ENCODE measurements around the gene ELFN1. TPM values are rescaled to one million over a fixed set of nuclear protein-coding genes. Genes with fewer than 3 reads are reported as not detected.

Gene ELFN1
- total and polyA plus RNA-seq, 7 experiments from 2014 or later, result 0.19 TPM; not detected in 6

DNA sequence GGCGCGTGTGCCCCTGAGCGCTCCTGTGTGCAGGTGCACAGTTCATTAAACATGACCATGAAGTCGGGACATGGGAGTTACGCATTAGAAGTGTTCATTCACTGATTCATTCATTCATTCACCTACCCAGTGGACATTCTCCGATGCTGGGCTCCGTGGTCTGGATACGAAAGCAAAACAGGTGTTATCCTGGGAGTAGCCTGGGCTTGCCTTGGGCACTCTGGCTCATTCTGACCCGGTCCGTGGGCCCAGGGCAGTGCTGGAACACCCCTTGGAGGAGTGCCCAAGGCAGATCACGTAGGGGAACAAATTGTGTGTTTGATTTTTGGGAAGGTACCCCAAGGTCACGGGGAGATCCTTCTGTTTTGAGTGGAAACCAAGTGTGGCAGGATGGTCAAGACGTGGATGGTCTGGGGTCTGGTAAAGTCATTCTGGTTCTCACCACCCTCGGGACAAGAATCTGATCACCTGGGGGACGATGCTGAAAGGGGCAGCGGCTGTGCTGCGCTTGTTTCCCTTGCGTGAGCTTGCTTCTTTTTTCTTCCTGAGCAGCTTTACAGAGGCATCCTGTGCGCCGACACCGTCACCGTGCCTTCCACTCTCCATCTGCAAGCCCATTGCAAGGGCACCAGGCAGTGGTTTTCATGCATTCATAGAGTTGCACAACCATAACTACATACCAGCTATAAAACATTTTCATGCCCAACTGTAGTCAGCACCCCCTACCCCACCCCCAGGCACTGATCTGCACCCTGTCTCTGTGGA lies 10.1 kb downstream of the ELFN1 start:
- Histone ChIP-seq H3K27ac (ENCODE audit: low read depth, low read length) (no peak overlapping the region), H3K27me3 (ENCODE audit: control insufficient read depth in 2 of 2, insufficient read depth in 2 of 2, low read length in 2 of 2) (no peaks in the 10 kb centered on the region), H3K4me3 (ENCODE audit: low read length) (no peak overlapping the region), H3K4me1 (ENCODE audit: control insufficient read depth in 2 of 2, insufficient read depth in 2 of 2, low read length in 2 of 2) (no peaks in the 10 kb centered on the region), H3K9me3 (ENCODE audit: control insufficient read depth in 2 of 3, low read length in 3 of 3) (peaks cover 0 to 3% (median 0%) of the 10 kb centered on the region in 3 experiments), H3K36me3 (ENCODE audit: control insufficient read depth in 2 of 3, insufficient read depth in 3 of 3, low read length in 3 of 3) (no peaks in the 10 kb centered on the region)
- H3K27me3 Mint-ChIP-seq, result peaks cover 14 to 24% (median 16%) of the 10 kb centered on the region in 5 donors
- H3K27ac Mint-ChIP-seq, result peak overlapping the region in 1 of 9 donors; percentile 28
- H3K4me3 Mint-ChIP-seq, result no peak overlapping the region
- peak in 1 of 9 donors; percentile 15 for DNase-seq
- ATAC-seq, result no peak
- H3K4me1 Mint-ChIP-seq, result no peaks in the 10 kb centered on the region
- peaks cover 0 to 16% (median 11%) of the 10 kb centered on the region in 5 donors for H3K36me3 Mint-ChIP-seq
- ChIA-PET POLR2A (no interaction called here), CTCF (no interaction called here)
- peaks cover 7 to 29% (median 22%) of the 10 kb centered on the region in 11 donors for H3K9me3 Mint-ChIP-seq
- intact Hi-C loops (cut with micrococcal nuclease), result no loop called here

DNA sequence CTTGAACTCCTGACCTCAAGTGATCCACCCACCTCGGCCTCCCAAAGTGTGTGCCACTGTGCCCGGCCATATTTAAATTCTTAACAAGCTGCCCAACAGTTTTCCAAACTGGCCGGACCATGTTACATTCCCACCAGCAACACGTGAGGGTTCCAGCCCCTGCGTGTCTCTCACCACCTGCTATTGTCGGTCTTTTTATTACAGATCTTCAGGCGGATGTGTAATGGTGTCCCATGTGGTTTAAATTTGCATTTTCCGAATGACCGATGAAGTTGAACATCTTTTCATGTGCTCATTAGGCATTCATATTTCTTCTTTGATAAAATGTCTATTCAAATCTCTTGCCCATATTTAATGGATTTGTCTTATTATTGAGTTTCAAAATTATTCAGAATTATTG lies 11.5 kb downstream of the ELFN1 start:
- H3K4me3 ChIP-seq (ENCODE audit: low read length), result no peak overlapping the region
- ChIA-PET POLR2A (no interaction called here), CTCF (no interaction called here)
- Mint-ChIP-seq H3K27me3 (peaks cover 12 to 32% (median 19%) of the 10 kb centered on the region in 5 donors), H3K36me3 (peaks cover 0 to 26% (median 13%) of the 10 kb centered on the region in 5 donors), H3K4me3 (no peak overlapping the region), H3K27ac (no peak overlapping the region), H3K4me1 (no peaks in the 10 kb centered on the region), H3K9me3 (peaks cover 9 to 40% (median 30%) of the 10 kb centered on the region in 11 donors)
- H3K9me3 ChIP-seq (ENCODE audit: control insufficient read depth in 2 of 3, low read length in 3 of 3), result peaks cover 0 to 6% (median 0%) of the 10 kb centered on the region in 3 experiments
- intact Hi-C loops (cut with micrococcal nuclease), result no loop called here
- H3K4me1 ChIP-seq (ENCODE audit: control insufficient read depth in 2 of 2, insufficient read depth in 2 of 2, low read length in 2 of 2), result no peaks in the 10 kb centered on the region
- DNase-seq, result no peak
- ATAC-seq, result no peak
- no peaks in the 10 kb centered on the region for H3K27me3 ChIP-seq (ENCODE audit: control insufficient read depth in 2 of 2, insufficient read depth in 2 of 2, low read length in 2 of 2)
- H3K27ac ChIP-seq (ENCODE audit: low read depth, low read length), result no peak overlapping the region
- no peaks in the 10 kb centered on the region for H3K36me3 ChIP-seq (ENCODE audit: control insufficient read depth in 2 of 3, insufficient read depth in 3 of 3, low read length in 3 of 3)

DNA sequence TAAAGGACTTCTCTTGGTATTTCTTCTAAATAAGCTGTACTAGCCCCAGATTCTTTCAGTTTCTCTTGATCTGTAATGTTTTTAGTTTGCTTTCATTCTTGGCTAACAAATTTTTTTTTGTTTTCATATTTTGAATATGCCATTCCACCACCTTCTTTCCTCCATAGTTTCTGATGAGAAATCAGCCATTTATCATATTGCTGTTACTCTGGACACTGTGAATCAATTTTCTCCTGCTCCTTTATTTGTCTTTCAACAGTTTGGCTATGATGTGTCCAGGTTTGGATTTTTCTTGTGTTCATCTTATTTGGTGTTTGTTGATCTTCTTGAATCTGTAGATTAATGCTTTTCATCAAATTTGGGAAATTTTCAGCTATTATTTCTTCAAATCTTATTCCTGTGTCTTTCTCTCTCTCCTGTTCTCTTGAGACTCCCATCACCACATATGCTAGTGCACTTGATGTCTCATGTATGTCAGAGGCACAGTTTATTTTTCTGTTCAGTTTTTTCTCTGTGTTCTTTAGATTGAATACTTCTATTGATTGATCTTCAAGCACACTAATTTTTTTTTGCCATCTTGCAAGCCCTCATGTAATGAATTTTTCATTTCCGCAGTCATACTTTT lies 15.0 kb downstream of the ELFN1 start:
- H3K36me3 ChIP-seq (ENCODE audit: control insufficient read depth in 2 of 3, insufficient read depth in 3 of 3, low read length in 3 of 3), result no peaks in the 10 kb centered on the region
- Mint-ChIP-seq H3K9me3 (peaks cover 9 to 63% (median 34%) of the 10 kb centered on the region in 11 donors), H3K4me1 (no peaks in the 10 kb centered on the region), H3K4me3 (no peak overlapping the region), H3K27me3 (peaks cover 2 to 51% (median 31%) of the 10 kb centered on the region in 5 donors), H3K27ac (no peak overlapping the region), H3K36me3 (peaks cover 0 to 28% (median 23%) of the 10 kb centered on the region in 5 donors)
- no peaks in the 10 kb centered on the region for H3K4me1 ChIP-seq (ENCODE audit: control insufficient read depth in 2 of 2, insufficient read depth in 2 of 2, low read length in 2 of 2)
- no peak overlapping the region for H3K27ac ChIP-seq (ENCODE audit: low read depth, low read length)
- no peak for DNase-seq
- H3K27me3 ChIP-seq (ENCODE audit: control insufficient read depth in 2 of 2, insufficient read depth in 2 of 2, low read length in 2 of 2), result peaks cover 0 to 2% of the 10 kb centered on the region in 2 donors
- intact Hi-C loops (cut with micrococcal nuclease), result no loop called here
- POLR2A ChIA-PET, result no interaction called here
- H3K9me3 ChIP-seq (ENCODE audit: control insufficient read depth in 2 of 3, low read length in 3 of 3), result peaks cover 0 to 6% (median 0%) of the 10 kb centered on the region in 3 experiments
- CTCF ChIA-PET, result interaction anchor here (0.7 kb wide), 1 partner anchor 87 kb away, joined by 3 read pairs; no protein-coding TSS in a partner anchor
- H3K4me3 ChIP-seq (ENCODE audit: low read length), result no peak overlapping the region
- ATAC-seq, result no peak

DNA sequence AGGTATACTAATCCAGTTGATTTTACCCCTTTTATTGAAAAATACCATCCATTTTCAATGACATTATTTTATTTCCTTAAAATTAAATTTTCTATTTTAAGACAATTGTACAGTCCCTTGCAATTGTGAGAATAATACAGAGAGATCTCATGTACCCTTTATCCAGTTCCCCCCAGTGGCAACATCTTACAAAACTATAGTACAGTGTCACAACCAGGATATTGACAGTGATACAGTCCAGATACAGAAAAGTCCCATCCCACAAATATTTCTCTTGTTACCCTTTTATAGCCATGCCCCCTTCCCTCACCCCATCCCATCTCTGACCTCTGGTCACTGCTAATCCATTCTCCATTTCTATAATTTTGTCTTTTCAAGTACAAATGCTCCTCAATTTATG lies 18.5 kb downstream of the ELFN1 start:
- no peak overlapping the region for H3K4me3 ChIP-seq (ENCODE audit: low read length)
- H3K27me3 Mint-ChIP-seq, result peaks cover 11 to 46% (median 28%) of the 10 kb centered on the region in 5 donors

DNA sequence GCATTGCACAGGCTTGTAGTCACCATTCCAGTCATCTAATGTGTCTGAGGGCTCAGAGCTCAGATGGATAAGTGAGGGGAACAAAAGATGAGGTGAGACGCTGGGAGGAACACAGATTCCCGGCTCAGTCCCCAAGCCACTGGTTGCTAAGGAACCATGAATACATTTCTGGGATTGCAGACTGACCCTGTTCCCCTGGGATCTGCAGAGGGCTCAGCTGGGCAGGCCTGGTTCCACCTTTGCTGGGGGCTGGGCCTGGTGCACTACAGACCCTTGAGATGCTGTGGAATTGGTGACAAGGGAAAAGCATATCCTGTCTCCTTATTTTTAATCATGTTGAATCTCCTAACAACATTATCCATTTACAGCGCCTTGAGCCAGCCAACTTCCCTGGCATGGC lies 19.2 kb downstream of the ELFN1 start:
- peak in 1 of 9 donors; percentile 6 for DNase-seq
- no peak overlapping the region for H3K27ac Mint-ChIP-seq

More for the DNA sequence above, 18.5 kb downstream of the ELFN1 start:
- H3K36me3 ChIP-seq (ENCODE audit: control insufficient read depth in 2 of 3, insufficient read depth in 3 of 3, low read length in 3 of 3), result no peaks in the 10 kb centered on the region
- DNase-seq (no peak), ATAC-seq (no peak)
- intact Hi-C loops (cut with micrococcal nuclease), result no loop called here
- peaks cover 0 to 6% (median 0%) of the 10 kb centered on the region in 3 experiments for H3K9me3 ChIP-seq (ENCODE audit: control insufficient read depth in 2 of 3, low read length in 3 of 3)
- peaks cover 11 to 50% (median 25%) of the 10 kb centered on the region in 11 donors for H3K9me3 Mint-ChIP-seq
- no peaks in the 10 kb centered on the region for H3K4me1 Mint-ChIP-seq
- H3K27me3 ChIP-seq (ENCODE audit: control insufficient read depth in 2 of 2, insufficient read depth in 2 of 2, low read length in 2 of 2), result peaks cover 0 to 2% of the 10 kb centered on the region in 2 donors
- POLR2A ChIA-PET, result no interaction called here
- H3K4me3 Mint-ChIP-seq, result no peak overlapping the region
- CTCF ChIA-PET, result no interaction called here
- no peak overlapping the region for H3K27ac ChIP-seq (ENCODE audit: low read depth, low read length)
- H3K4me1 ChIP-seq (ENCODE audit: control insufficient read depth in 2 of 2, insufficient read depth in 2 of 2, low read length in 2 of 2), result no peaks in the 10 kb centered on the region
- no peak overlapping the region for H3K27ac Mint-ChIP-seq
- peaks cover 0 to 24% (median 18%) of the 10 kb centered on the region in 5 donors for H3K36me3 Mint-ChIP-seq

DNA sequence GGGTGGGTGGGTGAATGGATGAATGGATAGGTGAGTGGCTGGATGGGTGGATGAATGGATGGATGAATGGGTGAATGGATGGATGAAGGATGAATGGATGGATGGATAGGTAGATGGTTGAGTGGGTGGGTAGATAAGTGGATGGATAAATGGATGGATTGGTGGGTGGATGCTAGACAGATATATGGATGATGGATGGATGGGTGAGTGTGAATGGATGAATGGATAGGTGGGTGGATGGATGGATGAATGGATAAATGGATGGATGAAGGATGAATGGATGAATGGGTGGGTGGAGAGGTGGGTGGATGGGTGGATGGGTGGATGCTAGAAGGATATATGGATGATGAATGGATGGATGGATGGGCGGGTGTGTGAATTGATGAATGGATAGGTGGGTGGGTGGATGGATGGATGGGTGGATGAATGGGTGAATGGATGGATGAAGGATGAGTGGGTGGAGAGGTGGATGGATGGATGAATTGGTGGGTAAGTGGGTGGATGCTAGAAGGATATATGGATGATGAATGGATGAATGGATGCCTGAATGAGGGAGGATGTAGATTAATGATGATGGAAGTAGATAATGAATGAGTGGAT lies 20.4 kb downstream of the ELFN1 start:
- H3K4me3 Mint-ChIP-seq, result no peak overlapping the region
- CTCF ChIA-PET, result no interaction called here

More for the DNA sequence above, 19.2 kb downstream of the ELFN1 start:
- no peak overlapping the region for H3K27ac ChIP-seq (ENCODE audit: low read depth, low read length)
- ChIA-PET POLR2A (no interaction called here), CTCF (no interaction called here)
- no peaks in the 10 kb centered on the region for H3K4me1 ChIP-seq (ENCODE audit: control insufficient read depth in 2 of 2, insufficient read depth in 2 of 2, low read length in 2 of 2)
- Mint-ChIP-seq H3K36me3 (peaks cover 0 to 19% (median 15%) of the 10 kb centered on the region in 5 donors), H3K4me1 (no peaks in the 10 kb centered on the region), H3K4me3 (no peak overlapping the region), H3K9me3 (peaks cover 8 to 43% (median 20%) of the 10 kb centered on the region in 11 donors), H3K27me3 (peaks cover 11 to 41% (median 26%) of the 10 kb centered on the region in 5 donors)
- ATAC-seq, result no peak
- H3K9me3 ChIP-seq (ENCODE audit: control insufficient read depth in 2 of 3, low read length in 3 of 3), result peaks cover 0 to 6% (median 0%) of the 10 kb centered on the region in 3 experiments
- intact Hi-C loops (cut with micrococcal nuclease), result no loop called here
- no peak overlapping the region for H3K4me3 ChIP-seq (ENCODE audit: low read length)
- H3K27me3 ChIP-seq (ENCODE audit: control insufficient read depth in 2 of 2, insufficient read depth in 2 of 2, low read length in 2 of 2), result peaks cover 0 to 2% of the 10 kb centered on the region in 2 donors
- H3K36me3 ChIP-seq (ENCODE audit: control insufficient read depth in 2 of 3, insufficient read depth in 3 of 3, low read length in 3 of 3), result no peaks in the 10 kb centered on the region

More for the DNA sequence above, 20.4 kb downstream of the ELFN1 start:
- Mint-ChIP-seq H3K36me3 (peaks cover 0 to 12% (median 8%) of the 10 kb centered on the region in 5 donors), H3K4me1 (no peaks in the 10 kb centered on the region), H3K9me3 (peaks cover 3 to 31% (median 12%) of the 10 kb centered on the region in 11 donors), H3K27me3 (peaks cover 11 to 33% (median 24%) of the 10 kb centered on the region in 5 donors), H3K27ac (no peak overlapping the region)
- Histone ChIP-seq H3K4me1 (ENCODE audit: control insufficient read depth in 2 of 2, insufficient read depth in 2 of 2, low read length in 2 of 2) (no peaks in the 10 kb centered on the region), H3K9me3 (ENCODE audit: control insufficient read depth in 2 of 3, low read length in 3 of 3) (no peaks in the 10 kb centered on the region), H3K27ac (ENCODE audit: low read depth, low read length) (no peak overlapping the region), H3K27me3 (ENCODE audit: control insufficient read depth in 2 of 2, insufficient read depth in 2 of 2, low read length in 2 of 2) (peaks cover 0 to 2% of the 10 kb centered on the region in 2 donors), H3K36me3 (ENCODE audit: control insufficient read depth in 2 of 3, insufficient read depth in 3 of 3, low read length in 3 of 3) (no peaks in the 10 kb centered on the region), H3K4me3 (ENCODE audit: low read length) (no peak overlapping the region)
- DNase-seq, result no peak
- POLR2A ChIA-PET, result no interaction called here
- intact Hi-C loops (cut with micrococcal nuclease), result no loop called here
- ATAC-seq, result no peak

Data from naive thymus-derived CD4-positive, alpha-beta T cell (primary cell).